Skin of body (tissue), 2 donors: ENCODE results near the gene TLK2. TPM values are rescaled to one million over a fixed set of nuclear protein-coding genes. Genes with fewer than 3 reads are reported as not detected.
"Not testable (repeated sequence)": the region's sequence is repeated elsewhere in the genome, so short reads cannot be mapped to it uniquely, and the experiment has no call there.

ENCODE experiments used
- DNase-seq: peaks from one replicate; lab custom pipeline; 2025; lab: John Stamatoyannopoulos, UW
- total RNA-seq: library from RNA; depleted of rRNA; stranded (reverse); fragments of >200 nt; gene quantifications from one replicate; pipeline ENCODE4 v1.2.3, GENCODE V29; 2014

TLK2 gene
- total RNA-seq, 1 donor from 2014 or later = 52.0 TPM

DNA sequence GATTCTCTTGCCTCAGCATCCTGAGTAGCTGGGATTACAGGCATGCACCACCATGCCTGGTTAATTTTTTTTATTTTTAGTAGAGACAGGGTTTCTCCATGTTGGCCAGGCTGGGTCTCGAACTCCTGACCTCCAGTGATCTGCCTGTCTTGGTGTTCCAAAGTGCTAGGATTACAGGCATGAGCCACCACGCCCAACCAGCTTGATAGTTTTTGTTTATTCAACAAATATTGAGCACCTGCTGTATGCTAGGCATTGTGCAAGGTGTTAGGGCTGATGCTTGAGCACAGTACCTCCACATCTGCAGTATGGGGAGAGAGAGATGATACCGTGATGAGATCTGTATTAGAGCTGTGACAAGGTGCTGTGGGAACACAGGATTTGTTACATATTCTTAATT lies 3.9 kb downstream of the TLK2 start:
- not testable (repeated sequence) for DNase-seq

DNA sequence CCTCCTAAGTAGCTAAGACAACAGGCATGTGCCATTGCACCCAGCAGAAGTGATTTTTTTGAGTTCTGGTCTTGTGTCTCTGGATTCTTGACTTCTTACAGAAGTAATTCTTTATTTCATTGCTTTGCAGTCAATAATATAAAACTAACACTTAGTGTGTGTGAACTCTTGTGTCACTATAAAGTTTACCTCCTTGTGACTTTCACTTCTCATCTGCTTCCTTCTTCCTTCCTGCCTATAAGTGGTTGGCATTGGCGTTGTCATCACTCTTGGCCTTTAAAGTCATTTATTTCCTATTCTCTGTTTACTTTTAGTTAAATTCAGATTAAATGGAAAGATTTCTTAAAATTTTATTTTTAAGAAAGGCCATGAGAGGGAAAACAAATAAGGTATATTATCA lies 12.4 kb downstream of the TLK2 start:
- not testable (repeated sequence) for DNase-seq

GRCh38 chr17:62493049-62493655 lies 14.5 kb downstream of the TLK2 start:
- not testable (repeated sequence) for DNase-seq

DNA sequence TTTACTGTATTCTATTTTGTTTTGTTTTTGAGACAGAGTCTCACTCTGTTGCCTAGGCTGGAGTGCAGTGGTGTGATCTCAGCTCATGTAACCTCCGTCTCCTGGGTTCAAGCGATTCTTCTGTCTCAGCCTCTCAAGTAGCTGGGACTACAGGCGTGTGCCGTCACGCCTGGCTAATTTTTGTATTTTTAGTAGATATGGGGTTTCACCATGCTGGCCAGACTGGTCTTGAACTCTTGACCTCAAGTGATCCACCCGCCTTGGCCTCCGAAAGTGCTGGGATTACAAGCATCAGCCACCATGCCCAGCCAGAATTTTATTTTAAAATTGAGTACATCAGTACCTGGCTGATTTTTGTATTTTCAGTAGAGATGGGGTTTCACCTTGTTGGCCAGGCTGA lies 15.4 kb downstream of the TLK2 start:
- not testable (repeated sequence) for DNase-seq

GRCh38 chr17:62496344-62496743 lies 17.7 kb downstream of the TLK2 start:
- not testable (repeated sequence) for DNase-seq

DNA sequence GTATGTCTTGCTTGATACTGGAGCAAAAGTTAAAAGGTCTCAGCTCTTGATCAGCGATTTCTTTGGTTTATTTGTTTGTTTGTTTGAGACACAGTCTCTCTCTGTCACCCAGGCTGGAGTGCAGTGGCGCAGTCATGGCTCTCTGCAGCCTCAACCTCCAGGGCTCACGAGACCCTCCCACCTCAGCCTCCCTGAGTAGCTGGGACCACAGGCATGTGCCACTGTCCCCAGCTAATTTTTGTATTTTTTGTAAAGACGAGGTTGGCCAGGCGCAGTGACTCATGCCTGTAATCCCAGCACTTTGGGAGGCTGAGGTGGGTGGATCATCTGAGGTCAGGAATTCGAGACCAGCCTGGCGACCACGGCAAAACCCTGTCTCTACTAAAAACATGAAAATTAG lies 20.2 kb downstream of the TLK2 start:
- not testable (repeated sequence) for DNase-seq

DNA sequence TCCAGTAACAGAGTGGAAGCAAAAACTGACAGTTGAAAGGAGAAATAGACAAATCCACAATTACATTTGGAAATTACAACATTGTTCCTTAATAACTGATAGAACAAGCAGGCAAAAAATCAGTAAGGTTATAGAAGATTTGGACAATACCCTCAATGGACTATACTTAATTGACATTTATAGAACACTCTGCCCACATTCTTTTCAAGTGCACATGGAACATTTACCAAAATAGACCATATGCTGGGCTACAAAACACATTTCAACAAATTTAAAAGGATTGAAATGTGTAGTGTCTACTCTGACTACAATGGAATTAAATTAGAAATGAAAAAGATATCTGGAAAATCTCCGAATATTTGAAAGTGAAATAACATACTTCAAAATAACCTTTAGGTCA lies 21.8 kb downstream of the TLK2 start:
- not testable (repeated sequence) for DNase-seq

- DNase-seq = not testable (repeated sequence)
Measured at GRCh38 chr17:62504857-62505256, 26.2 kb downstream of the TLK2 start.

DNA sequence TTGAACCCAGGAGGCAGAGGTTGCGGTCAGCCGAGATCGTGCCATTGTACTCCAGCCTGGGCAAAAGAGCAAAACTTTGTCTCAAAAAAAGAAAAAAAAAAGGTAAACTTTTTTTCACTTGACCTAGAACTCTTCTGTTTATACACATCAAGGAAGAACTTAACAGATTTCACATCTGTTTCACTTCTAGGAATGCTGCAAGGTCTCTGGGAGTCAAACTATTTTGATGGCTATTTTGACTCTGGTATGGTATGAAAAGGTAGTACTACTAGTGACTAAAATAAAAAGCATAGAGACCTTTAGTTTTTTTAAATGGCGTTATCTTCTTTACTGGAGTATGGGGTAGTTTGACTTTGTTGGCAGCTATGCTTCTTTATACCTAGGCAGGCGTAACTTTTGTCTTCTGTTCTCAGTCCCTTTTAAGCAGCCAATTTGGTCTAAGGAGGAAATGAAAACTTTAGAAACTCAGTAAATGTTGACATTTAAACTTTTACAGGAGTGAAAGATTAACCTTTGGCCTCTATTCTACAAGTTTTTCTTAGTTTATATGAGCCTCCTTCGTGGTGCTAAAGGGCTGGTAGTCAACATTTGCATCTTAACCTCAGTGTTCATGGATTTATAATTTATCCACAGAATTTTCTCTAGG lies 28.7 kb downstream of the TLK2 start:
- DNase-seq = not testable (repeated sequence)

DNA sequence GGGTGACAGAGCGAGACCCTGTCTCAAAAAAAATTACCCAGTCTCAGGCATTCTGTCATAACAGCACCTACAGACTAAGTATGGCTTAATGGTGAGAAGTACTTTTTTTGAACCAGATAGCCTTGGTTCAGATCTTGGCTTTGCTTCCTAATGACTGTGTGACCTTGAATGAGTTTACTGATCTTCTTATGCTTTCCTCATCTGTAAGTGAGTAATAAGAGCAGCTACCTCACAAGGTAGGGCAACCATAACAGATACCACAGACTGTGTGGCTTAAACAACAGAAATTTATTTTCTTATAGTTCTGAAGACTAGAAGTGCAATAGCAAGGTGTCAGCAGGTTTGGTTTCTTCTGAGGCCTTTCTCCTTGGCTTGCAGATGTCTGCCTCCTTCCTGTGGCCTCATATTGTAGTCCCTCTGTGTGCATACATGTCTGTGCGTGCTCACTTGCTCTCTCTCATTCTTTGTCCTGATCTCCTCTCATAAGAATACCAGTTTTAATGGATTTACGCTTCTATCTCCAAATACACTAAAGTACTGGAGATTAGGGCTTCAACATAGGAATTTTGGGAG lies 31.7 kb downstream of the TLK2 start:
- DNase-seq = not testable (repeated sequence)

DNA sequence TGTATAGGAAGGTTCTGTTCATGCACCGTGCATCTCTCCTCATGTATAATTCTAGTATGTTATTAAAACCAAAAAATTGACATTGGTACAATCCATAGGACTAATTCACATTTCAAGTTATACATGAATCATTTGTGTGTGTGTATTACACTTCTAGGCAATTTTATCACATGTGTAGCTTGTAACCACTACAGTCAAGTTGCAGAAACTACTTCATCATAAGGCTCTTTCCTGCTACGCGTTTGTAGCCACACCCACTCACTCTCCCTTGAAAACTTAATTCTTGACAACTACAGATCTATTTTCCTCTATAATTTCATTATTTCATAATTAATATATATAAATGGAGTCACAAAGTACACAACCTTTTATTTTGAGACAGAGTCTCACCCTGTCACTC lies 32.4 kb downstream of the TLK2 start:
- DNase-seq = not testable (repeated sequence)

- not testable (repeated sequence) for DNase-seq
Measured at GRCh38 chr17:62516376-62516775, 37.8 kb downstream of the TLK2 start.

DNA sequence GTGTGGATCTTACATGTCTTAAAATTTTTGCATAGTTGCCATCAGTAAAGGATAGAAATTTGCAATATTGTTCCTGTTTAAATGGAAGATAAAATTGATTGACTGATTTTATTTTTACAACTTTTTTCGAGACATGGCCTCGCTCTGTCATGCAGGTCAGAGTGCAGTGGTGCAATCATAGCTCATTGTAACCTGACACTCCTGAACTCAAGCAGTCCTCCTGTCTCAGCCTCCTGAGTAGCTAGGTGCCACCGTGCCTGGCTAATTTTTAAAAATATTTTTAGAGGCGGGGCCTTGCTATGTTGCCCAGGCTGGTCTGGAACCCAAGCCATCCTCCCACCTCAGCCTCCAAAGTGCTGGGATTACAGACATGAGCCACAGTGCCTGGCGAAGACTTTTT lies 42.7 kb downstream of the TLK2 start:
- DNase-seq = not testable (repeated sequence)

DNA sequence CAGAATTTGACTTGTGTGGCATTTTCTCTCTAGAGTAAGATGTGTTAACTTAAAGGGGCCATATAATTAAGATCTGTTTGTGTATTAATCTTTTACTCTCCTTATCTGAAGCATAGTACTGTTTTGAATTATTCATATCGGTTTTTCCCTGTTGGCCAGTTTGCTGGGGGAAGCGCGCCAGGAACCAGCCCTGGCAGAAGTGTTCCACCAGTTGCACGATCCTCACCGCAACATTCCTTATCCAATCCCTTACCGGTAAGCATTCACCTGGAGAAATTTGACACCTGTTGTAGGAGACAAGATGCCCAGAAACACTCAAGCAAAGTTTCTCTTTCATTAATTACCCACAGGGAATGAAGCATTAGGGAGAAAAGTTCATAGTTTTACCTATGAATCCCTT lies 45.5 kb downstream of the TLK2 start:
- not testable (repeated sequence) for DNase-seq

DNA sequence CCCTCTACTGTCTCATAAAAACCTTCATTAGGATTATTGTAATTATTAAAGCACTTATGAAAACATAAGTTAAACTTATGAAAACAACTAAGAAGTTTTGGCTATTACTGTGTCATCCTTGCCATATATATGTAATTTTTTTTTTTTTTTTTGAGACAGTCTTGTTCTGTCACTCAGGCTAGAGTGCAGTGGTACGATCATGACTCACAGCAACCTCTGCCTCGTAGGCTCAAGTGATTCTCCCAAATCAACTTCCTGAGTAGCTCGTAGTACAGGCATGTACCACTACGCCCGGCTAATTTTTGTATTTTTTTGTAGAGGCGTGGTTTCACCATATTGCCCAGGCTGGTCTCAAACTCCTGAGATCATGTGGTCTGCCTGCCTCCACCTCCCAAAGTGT lies 46.7 kb downstream of the TLK2 start:
- not testable (repeated sequence) for DNase-seq

DNA sequence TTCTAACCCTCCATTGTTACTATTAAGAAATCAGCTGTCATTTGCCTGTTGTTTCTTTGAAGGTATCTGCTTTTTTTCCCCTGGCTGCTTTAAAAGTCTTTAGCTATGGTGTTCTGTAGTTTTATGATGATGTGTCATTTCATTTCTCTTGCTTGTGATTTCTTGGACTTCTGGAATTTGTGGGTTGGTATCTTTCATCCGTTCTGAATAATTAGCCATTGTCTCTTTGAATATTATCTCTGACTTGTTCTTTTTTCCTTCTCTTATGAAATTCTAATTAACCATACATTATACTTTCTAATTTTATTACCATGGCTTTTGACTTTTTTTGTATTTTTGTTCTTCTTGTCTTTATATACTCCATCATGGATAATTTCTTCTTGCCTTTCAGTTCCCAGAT lies 52.3 kb downstream of the TLK2 start:
- not testable (repeated sequence) for DNase-seq

- DNase-seq = not testable (repeated sequence)
Measured at GRCh38 chr17:62536557-62536956, 57.9 kb downstream of the TLK2 start.

DNA sequence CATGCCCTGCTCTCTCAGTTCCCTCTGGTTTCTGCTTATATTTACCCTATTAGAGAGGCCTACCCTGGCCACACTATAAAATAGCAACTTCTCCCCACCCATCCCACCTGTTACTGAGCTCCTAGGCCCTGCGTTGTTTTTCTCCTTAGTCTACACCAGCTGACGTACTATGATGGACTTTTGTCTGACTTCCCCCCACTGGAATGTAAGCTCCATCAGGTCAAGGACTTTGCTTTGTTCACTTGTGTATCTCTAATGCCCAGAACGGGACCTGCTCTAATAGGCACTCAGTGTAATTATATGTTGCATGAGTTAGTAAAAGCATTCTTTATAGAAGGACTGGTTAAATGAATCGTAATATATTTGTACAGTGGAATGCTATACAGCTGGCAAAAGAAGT lies 62.4 kb downstream of the TLK2 start:
- DNase-seq = not testable (repeated sequence)

GRCh38 chr17:62543278-62543775 lies 64.7 kb downstream of the TLK2 start:
- DNase-seq = not testable (repeated sequence)

DNA sequence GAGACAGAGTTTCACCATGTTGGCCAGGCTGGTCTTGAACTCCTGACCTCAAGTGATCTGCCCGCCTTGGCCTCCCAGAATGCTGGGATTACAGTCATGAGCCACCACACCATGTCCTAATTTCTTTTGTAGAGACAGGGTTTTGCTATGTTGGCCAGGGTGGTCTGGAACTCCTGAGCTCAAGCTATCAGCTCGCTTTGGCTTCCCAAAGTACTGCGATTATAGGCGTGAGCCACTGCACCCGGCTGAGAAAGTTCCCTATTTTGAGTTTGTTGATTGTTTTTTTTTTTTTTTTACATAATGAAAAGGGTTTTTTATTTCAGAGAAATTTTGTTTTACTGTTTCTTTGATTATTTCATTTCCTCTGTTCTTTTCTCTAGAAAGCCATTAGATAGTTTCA lies 67.4 kb downstream of the TLK2 start:
- DNase-seq = not testable (repeated sequence)

DNA sequence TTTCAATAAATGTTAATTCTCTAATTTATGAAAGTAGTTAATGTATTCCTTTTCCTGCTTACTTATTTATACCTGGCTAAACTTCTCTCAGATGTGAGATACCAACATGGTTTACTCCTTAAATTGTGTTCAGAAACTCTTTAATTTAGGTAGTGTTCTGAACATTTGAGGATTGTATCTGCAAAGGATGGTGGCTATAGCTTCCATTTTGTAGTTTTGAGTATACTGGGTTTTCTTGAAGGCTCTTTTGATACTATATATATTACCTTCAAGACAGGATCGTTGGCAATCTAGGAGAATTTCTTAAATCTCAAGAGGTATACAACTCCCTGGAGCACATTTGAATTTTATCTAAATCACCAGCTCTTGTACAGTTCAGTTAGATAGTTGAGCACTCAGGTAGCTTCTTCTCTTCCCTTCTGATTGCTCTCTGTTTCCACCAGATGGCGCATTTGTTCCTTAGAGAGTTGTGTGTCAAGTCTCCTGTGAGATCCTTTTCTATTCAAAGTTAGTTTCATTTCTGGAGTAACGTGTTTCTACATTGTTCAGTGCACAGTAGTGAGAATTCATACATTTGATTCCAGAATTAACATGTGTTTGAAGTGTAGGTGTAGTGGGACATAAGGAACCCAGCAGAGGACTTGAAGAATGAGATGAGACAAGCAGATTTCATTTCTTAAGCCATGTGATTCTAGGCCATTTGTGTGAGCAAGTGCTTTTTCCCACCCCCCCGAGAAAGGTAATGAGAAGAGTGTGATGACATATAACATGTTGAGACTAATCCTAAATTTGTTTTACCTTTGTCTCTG lies 74.4 kb downstream of the TLK2 start:
- peak; percentile 38 for DNase-seq

GRCh38 chr17:62557532-62557931 lies 78.9 kb downstream of the TLK2 start:
- not testable (repeated sequence) for DNase-seq
